ENCODE results near the gene PLPP4.
"Not testable (repeated sequence)": the region's sequence is repeated elsewhere in the genome, so short reads cannot be mapped to it uniquely, and the experiment has no call there.

PLPP4 gene

DNA sequence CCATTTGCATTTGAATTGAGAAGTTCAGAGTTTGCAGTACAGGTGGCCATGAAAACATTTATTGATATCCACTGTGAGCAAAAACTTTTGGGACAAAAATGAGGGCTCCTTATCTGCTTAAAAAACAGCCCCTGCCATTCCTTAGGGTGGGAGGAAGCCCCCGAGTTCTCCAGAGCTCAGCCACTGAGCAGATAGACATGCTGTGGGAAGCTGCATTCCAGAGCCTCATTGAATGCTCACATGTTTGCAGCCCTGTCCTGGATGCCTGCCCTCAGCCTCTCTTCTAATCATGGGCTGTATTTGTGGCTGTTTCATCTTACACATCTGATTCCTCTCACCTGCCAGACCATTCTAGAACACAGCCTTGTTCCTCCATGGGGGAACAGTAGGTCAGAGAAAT is 33.3 kb downstream of the PLPP4 start:
- no peak for DNase-seq (ENCODE audit: low spot score)

DNA sequence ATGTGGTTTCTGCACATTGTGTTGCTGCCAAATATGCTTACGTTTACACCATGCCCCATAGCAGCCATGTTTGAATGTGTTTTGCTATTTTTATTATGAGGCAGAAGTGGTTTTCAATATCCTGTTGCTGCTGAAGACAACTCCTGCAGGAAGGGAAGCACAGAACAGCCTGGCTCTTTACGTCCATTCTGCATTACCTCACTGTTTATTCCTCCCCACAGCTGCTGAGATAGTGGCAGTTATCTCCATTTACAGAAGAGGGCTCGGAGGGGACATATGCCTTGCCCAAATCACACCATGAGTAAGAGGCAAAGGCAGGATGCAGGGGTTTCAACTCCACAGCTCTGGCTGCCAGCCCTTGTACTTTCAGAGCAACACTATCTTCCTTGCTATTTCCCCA is 35.3 kb downstream of the PLPP4 start:
- no peak for DNase-seq (ENCODE audit: low spot score)

DNA sequence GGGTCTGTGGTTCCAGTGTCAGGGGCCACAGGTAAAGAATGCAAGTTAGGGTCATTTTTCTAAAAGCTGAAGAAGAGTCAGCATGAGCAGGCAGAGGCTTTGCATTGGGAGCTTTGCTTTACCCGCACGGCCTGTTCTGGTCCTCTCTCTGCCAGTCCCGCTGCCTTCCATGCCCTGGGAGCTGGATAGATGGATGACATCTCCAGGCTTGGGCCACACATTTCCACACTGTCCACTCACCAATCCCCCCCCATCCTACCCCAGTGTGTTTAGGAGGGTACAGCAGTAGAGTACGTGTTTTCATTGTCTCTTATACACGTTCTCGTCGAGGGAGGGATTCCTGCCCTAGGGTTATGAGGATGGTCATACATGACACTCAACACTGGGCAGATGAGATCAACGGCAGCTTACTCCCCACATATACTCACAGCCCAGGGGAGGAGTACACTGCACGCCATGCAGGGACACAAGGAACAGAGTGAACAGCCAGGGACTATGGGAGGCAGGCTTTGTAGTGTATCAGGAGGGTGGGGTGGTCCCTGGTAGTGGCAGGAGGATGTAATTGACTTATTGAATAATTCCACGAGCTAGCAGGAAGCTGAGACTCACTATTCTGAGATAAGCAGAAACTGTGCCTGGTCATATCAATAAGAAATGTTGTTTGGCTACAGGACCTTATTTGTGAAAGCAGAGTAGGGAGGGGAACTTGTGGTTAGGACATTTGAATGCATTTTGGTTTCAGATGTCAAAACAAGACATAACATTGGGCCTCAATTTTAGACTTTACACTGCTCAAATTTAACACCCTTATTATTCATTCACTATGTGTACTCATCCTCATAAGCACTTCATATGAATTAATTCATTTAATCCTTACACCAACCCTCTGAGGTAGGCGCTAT is 36.6 kb downstream of the PLPP4 start:
- DNase-seq (ENCODE audit: low spot score): no peak

DNA sequence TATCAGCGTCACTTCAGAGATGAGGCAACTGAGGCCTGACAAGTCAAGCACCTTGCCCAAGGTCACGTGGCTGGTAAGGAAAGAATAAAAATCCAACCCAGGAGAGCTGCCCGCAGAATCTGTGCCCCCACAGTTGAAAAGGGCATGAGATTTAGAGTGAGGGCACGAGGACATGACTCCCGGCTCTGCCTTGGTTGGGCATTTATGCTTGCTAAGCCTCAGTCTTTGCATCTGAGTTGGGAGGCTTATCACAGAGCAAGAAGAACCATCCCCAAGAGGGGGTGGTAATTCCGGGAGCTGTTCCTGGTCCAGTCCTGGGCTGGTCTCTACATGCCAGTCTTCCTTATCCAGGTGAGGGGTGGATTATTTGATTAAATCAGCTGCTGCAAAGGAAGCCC is 37.3 kb downstream of the PLPP4 start:
- no peak for DNase-seq (ENCODE audit: low spot score)

DNA sequence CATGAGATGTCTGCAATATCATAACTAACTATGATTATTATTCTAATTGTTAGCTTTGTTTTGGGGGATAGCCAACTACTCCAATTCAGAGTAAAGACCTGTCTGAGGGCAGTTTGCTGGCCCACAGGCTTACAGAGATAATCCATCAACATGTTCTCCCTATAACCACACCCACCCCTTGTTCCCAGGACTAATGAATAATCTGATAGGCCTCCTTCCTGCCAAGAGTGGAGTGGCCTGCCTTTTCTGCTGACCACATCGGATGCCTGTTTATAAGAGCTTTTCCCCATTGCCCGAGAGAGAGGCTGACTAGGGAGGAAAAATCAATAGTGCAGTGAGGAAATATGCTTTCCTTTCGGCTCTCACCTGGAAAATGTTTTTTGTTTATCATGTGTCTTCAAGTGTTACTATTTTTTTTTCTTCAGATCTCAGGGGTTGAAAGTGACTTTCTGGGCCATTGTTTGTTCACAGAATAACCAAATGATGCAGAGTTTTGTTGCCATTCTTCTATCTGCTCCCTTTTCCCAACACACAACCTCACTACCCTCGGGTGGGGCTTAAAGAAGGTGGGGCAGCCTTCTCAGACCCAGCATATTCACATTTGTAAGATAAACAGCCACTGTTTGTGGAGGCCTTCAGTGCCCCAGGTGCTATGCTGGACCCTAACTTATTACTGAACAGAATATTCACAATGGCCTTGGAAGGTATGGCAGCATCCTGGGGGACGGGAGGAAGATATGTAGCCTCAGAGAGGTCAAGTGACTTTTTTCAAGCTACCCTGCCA is 38.4 kb downstream of the PLPP4 start:
- DNase-seq (ENCODE audit: low spot score): peak; percentile 29

DNA sequence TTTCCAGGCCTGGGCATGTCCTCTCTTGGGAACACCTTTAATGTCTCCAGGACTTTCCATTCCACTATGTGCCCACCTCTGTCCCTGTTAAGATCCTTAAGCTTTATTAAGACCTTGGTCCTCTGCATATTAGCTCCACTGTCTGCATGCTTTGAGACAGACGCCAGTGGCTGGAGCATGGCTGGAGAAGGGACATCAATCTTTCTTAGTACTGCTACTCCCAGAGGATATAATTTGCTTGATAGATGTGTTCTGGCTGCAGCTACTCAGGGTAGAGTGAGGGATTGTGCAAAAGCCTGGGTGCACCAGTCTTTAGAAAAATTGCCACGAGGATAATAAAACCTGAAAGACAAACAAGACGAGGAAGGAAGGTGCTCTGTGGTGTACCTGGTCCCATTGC is 42.9 kb downstream of the PLPP4 start:
- no peak for DNase-seq (ENCODE audit: low spot score)

DNA sequence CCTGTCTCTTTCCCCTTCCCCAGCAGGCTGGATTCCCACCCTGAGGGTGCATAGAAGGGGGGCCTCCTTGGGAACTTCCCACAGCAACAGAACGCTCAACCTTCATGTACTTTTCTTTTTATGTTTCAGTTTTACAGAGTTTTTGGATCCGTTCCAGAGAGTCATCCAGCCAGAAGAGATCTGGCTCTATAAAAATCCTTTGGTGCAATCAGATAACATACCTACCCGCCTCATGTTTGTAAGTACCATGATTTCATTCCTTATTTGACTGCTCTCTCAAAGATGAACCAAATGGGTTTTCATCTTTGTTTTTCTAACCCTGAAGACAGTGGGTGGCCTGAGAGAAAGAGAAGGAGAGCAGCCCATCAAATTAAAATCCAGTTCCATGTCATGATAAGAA is 46.7 kb downstream of the PLPP4 start:
- no peak for DNase-seq (ENCODE audit: low spot score)

DNA sequence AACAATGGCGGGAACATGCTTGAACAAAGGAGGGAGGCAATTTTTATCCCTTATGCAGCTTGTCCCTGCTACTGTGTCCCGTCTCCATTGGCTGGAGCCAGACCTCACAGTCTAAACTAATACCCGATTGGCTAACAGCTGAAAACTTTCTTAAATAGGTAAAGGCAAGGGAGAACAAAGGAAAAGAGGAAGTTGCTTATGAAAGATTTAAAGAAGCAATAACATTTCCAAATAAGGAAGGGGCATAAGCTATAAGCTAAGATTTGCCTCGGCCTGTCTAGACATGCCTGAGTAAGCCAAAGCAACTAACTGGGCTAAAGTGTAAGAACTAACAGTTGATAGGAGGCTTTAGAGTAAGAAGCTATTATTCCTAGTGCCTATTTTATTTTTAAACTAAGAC is 47.2 kb downstream of the PLPP4 start:
- not testable (repeated sequence) for DNase-seq (ENCODE audit: low spot score)

DNA sequence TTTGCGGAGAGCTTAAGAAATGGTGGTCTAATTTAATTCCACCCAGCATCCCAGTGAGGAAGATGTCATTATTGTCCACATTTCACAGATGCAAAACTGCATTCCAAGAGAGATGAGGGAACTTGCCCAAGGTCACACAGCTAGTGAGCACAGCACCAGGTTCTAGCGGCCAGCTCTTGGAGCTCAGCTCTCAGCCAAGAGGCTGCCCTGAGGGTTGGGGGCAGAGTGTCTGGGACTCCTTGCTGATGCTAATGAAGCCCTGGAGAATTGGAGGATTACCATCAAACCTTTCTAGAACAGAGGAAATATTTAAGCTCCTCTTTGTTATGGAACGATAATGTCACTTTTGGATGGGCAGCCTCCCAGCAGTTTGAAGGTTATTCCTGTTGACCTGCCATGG is 48.0 kb downstream of the PLPP4 start:
- DNase-seq (ENCODE audit: low spot score): no peak

DNA sequence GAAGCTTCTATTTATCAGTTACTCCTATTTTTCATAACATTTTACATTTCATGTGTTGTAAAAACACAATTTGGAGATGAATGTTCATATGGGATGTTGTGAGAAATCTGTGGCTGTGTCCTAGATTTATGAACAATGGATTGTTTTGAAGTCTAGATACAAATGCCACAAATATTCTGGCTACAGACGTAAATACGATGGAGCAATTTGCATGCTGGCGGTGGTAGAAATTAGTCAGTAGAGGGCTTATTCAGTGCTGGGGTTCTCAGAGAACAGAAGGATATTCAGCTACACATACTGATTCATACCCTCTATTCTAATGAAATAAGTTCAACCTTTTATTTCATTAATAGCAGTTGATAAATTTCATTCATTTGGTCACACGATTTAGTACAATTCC is 48.8 kb downstream of the PLPP4 start:
- peak; percentile 58 for DNase-seq (ENCODE audit: low spot score)

DNA sequence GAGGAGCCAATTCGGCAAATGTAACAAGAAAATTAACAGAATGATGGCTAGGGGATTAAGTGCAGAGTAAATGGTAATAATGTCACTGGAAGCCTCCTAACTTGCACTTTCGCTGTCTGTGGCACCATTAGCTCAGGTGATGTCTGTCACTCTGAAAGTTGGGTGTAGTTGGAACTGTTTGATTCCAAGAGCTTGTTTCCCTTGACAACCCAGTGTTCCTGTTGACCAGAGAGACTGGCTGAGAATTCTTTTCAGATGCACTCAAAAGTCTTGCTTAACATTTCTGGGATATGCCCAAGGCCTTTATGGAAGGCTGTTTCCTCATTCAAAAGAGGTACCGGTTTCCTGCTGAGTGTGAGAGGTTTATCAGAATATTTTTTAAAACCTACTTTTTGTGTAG is 49.6 kb downstream of the PLPP4 start:
- DNase-seq (ENCODE audit: low spot score): peak; percentile 52

DNA sequence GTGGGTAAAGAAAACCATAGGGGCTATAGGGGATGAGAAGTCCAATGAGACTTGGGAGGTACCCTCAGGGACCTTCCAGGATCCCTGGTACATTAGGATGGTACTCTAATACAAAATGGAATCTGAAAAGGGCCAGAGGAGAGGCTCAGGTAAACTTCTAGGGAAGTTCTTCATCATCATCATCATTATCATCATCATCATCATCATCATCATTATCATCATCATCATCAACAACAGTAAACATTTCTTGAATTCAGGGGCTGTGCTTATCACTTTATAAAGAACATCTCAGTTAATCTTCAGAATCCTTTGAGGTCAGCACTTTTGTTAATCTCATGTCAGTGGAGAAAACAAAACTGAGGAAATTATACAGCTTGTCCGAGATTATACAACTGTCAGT is 50.1 kb downstream of the PLPP4 start:
- no peak for DNase-seq (ENCODE audit: low spot score)

DNA sequence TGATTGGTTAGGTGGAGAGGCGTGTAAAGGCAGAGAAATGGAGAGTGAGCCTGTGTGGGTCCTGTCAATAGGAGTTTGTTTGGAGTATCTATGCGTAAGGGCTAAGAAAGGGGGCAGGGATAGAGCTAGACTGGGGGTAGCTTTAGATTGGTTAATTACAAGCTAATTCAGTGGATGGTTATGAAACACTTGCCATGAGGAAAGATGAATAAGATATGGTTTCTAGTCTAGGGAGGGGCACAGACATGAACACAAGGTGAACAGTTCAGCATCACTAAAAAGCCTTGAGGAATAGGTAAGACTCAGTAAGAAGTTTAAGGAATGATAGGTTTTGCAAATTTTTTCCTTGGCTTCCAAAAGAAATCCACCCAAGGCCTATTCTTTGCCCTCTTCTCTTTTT is 50.6 kb downstream of the PLPP4 start:
- no peak for DNase-seq (ENCODE audit: low spot score)

DNA sequence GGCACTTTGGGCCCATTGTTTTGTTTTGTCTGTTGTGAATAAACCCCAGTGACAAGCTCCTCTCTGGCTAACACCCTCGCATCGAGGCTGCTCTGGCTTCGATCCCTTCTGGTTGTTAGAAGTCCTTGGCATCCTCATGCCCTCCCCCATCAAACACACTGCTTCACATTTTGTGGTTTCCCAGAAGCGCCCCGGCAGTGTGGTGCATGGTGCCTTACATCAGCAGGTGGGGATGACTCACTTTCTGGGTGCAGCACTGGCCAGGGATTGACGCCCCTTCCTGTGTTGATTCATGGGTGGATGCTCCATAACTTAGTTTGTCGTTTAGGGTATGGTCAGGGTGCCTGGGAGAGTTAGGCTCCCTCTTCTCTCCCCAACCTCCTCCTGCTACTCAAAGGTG is 51.4 kb downstream of the PLPP4 start:
- peak; percentile 62 for DNase-seq (ENCODE audit: low spot score)

DNA sequence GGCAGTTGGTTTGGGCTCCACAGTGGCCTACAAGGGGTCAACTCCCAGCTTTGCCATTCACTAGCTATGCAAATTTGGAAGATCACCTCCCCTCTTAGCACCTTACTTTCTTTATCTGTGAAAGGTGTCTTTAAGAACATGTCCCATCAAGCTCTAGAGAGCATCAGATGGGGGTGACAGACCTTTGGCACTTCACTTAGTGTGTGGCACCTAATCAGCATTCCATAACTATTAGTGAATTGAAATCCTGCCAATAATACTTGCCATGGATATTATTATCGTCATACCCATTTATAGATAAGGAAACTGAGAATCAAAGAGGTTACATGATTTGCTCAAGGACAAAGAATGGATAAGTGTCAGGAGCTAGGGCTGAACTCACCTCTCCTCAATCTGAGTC is 51.9 kb downstream of the PLPP4 start:
- no peak for DNase-seq (ENCODE audit: low spot score)

DNA sequence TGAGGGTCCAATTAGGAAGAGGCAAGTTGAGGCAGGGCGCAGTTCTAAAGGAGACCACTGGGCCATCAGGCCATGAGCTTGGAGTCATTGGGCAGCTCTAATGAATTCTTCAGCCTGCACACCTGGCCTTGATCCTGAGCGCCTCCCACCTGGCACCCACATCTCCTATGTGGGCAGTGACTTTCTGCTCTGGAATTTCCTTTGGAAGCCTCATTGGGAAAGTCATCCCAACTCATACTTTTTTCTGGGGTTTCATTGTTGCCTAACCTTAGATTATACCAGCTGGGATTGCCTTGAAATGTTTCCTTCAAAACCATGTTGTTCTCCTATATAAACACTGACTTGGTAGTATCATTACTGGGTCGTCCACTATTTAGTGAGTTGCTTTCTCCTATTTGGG is 54.1 kb downstream of the PLPP4 start:
- DNase-seq (ENCODE audit: low spot score): peak; percentile 64

DNA sequence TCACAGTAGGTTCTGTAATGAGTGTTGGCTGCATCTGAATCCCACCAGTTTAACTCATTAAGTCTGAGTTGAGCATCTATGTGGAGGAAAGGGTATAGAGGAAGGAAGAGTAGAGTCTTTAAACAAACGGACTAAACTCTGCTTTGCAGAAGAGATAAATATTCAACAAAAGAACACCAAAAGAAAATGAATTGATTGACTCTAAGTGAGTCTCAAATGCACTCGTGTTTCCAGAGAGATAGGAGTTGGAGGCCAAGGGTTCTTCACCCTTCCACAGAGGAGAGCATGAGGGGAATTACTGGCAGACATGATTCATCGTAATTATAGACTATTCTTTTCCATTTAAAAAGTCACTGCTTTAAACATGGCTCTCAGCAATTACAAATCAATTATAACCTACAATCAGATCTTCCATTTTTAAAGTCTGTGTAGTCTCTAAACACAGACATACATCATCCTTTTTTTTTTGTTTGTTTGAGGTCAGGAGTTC is 56.3 kb downstream of the PLPP4 start:
- DNase-seq (ENCODE audit: low spot score): no peak

DNA sequence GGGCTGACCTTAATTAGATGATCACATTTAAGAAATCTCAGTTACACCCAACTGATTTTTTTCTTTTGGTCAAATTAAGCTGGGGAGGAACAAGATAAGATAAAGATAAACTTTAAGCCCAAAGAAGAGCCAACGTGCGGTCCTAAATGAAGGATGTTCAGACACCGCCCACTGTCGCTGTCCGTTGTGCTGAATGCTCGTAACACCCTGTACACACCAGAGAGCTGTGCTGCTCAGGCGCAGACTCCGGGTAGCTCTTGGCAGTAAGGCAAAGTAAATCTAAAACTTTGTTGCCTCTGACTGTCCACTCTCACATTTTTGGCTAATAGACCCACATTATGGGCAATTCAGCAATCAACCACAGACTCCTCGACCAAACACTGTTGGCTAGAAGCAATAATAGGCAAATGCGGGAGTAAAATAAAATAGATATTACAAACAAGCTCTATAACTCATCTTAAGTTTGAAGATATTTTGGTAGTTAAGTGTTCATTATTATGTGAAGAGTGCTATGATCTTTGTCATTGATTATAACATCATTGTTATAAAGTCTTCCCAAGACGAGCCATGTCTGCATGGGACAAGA is 57.1 kb downstream of the PLPP4 start:
- peak; percentile 20 for DNase-seq (ENCODE audit: low spot score)

DNA sequence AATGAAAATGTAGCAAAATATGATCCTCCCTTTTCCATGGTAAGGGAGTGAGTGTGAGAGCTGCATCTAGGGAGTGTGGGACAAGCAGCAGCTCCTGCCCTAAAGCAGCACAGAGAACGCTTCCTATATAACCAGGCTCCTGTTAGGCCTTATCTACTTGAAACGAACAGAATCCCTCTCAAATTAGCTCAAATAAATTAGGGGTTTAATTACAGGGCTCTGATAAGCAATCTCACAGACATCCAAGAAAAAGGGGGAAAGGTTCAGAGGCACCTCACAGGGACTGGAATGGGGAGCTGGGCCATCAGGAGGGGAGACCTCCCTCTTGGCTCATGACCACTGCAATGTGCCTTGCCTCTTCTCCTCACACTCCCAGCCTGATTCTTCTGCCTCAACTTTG is 57.9 kb downstream of the PLPP4 start:
- DNase-seq (ENCODE audit: low spot score): no peak

DNA sequence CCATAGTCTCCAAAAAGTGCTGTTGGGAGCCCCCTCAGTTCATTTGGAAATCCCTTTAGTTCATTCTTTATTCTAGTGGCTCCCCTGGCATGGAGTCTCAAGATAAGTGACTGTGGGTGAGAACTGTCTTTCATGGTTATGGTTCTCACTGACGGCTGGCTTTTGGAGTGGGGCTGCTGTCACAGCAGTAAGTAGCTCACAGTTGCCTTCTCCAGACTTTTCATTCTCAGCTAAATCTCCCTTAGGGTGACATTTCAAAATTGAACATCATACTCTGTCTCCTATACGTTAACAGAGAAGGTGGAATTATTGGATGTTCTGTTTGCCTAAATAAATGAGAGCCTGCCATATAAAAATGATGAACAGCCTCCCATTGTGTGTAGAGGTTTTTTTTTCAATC is 58.7 kb downstream of the PLPP4 start:
- no peak for DNase-seq (ENCODE audit: low spot score)

DNA sequence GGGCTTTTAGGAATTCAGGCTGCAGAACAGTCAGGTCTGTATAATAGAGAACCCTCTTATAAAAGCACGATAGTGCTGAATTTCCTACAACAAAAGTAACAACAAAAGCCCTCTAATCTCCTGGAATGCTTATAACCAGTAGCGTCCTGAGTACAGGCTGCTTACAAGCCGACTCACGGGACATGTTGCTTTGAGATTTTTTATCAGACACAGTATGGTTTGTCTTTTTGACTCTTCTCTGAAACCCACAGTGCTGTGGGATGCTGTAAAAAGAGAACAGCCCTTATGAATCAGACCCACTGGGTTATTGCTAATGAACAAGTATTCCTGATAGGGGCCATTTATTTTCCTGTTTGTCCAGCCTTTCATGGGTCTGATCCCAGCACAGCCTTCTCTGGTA is 59.4 kb downstream of the PLPP4 start:
- DNase-seq (ENCODE audit: low spot score): no peak

DNA sequence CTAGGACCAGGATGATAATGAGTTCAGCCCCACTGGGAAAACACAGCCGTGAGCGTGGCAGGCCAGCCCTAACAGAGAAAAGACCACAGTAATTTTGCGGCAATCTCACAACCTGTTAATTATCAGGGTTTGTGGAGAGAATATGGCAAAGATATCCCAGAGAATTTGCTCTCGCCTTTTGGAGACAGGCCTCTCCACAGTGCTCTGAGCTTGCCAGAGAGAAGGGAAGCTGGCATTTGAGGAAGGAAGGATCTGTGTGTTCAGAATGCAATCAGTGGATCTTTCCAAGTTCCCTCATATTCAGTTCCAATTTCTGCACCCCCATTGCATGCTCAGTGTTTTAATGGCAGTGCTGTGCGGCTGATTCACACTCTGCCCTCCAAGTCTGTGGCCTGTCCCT is 60.2 kb downstream of the PLPP4 start:
- DNase-seq (ENCODE audit: low spot score): no peak

Measured in GM03348 (cell line).